Calu3 (cell line): ENCODE measurements around the gene RCOR3. TPM values are rescaled to one million over a fixed set of nuclear protein-coding genes. Genes with fewer than 3 reads are reported as not detected.

Experiments used
- BruUV-seq: library from RNA; stranded (reverse); fragments of 400-500 nt; replicated peaks from 2 replicates; lab custom pipeline; 2021; lab: Mats Ljungman, UMichigan
- CTCF ChIA-PET: fragments of 300-600 bp; sonication (Branson Sonifier 250); formaldehyde crosslinking; loops from one replicate; lab custom pipeline; 2022; ENCODE audit warnings: antibody characterized with exemption; lab: Charles Lee
- DNase-seq: peaks from one replicate; pipeline ENCODE4 v3.0.0; 2022
- H3K27ac Mint-ChIP-seq: one replicate; pipeline ENCODE4 v1.8.0; 2022; ENCODE audit warnings: mixed read lengths; ENCODE audit not compliant: unreplicated experiment
- H3K27me3 Mint-ChIP-seq: one replicate; pipeline ENCODE4 v1.8.0; 2022; ENCODE audit warnings: mixed read lengths; ENCODE audit not compliant: unreplicated experiment
- H3K36me3 Mint-ChIP-seq: one replicate; pipeline ENCODE4 v1.8.0; 2022; ENCODE audit warnings: mild to moderate bottlenecking, moderate library complexity, mixed read lengths; ENCODE audit not compliant: insufficient read depth, unreplicated experiment
- H3K4me1 Mint-ChIP-seq: one replicate; pipeline ENCODE4 v1.8.0; 2022; ENCODE audit warnings: mild to moderate bottlenecking, low read depth, mixed read lengths; ENCODE audit not compliant: unreplicated experiment
- H3K4me3 Mint-ChIP-seq: one replicate; pipeline ENCODE4 v1.8.0; 2022; ENCODE audit warnings: mild to moderate bottlenecking, low read depth, moderate library complexity, mixed read lengths; ENCODE audit not compliant: unreplicated experiment
- H3K9me3 Mint-ChIP-seq: one replicate; pipeline ENCODE4 v1.8.0; 2022; ENCODE audit warnings: low read depth, mixed read lengths; ENCODE audit not compliant: unreplicated experiment
- intact Hi-C: fragments of 100-400 bp; cut with micrococcal nuclease; formaldehyde crosslinking; loops from one replicate; pipeline ENCODE4 v1.10.0; 2022; ENCODE audit not compliant: unreplicated experiment
- total RNA-seq: library from RNA; stranded (reverse); gene quantifications from 2 replicates; pipeline ENCODE4 v1.2.3, GENCODE V29; 2022
- TF ChIP-seq, protein P1 (sequence below): fragments of 200-600 bp; IDR thresholded peaks from one replicate; pipeline ENCODE4 v1.8.0; 2022; ENCODE audit warnings: antibody characterized with exemption; ENCODE audit not compliant: unreplicated experiment

The RCOR3 gene
- total RNA-seq, 1 experiment from 2014 or later = 54.1 TPM

DNA sequence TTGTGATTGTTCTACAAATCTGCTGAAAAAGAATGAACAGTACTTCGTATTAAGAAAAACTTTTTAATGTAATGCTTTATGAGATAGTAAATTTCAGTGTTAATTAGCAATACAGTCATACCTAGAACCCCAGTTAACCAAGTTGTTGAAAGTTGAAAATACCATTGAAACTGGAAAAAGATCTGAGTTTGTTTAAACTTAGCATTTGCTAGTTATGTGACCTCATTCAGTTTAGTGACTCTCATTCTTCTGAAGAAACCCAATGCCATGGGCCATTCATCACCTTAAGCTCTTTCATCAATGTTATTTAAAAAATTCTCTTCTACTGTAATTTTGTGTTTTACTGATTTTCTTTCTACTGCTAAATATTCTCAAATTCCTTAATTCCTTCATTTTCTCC lies 20.2 kb downstream of the RCOR3 start:
- H3K36me3 Mint-ChIP-seq = peaks cover 12% of the 10 kb centered on the region

DNA sequence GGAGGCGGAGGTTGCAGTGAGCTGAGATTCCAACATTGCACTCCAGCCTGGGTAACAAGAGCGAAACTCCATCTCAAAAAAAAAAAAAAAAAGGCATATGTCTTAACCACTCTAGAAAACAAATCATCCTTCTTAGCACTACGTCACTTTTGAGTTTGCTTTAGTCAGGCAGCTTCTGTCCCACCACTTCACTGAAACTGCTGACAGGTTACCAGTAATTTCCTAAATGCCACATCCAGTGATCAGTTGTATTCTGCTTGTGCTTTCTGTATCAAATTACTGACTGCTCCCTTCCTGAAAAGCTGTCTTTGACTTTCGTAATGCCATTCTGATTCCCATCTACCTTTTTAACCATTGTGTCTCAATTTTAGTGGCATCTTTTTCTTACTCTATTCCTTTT lies 21.7 kb downstream of the RCOR3 start:
- peaks cover 12% of the 10 kb centered on the region for H3K36me3 Mint-ChIP-seq
- H3K4me1 Mint-ChIP-seq = no peaks in the 10 kb centered on the region
- no peaks in the 10 kb centered on the region for H3K9me3 Mint-ChIP-seq
- no peak for DNase-seq
- no peak overlapping the region for H3K4me3 Mint-ChIP-seq
- H3K27ac Mint-ChIP-seq = no peak overlapping the region
- BruUV-seq = no TSS peak
- CTCF ChIA-PET = interaction anchor here (0.7 kb wide), 2 partner anchors 204 to 231 kb away, joined by 3 to 7 read pairs; no protein-coding TSS in a partner anchor
- no peaks in the 10 kb centered on the region for H3K27me3 Mint-ChIP-seq
- intact Hi-C loops = no loop called here
- TF ChIP-seq, protein P1, sequence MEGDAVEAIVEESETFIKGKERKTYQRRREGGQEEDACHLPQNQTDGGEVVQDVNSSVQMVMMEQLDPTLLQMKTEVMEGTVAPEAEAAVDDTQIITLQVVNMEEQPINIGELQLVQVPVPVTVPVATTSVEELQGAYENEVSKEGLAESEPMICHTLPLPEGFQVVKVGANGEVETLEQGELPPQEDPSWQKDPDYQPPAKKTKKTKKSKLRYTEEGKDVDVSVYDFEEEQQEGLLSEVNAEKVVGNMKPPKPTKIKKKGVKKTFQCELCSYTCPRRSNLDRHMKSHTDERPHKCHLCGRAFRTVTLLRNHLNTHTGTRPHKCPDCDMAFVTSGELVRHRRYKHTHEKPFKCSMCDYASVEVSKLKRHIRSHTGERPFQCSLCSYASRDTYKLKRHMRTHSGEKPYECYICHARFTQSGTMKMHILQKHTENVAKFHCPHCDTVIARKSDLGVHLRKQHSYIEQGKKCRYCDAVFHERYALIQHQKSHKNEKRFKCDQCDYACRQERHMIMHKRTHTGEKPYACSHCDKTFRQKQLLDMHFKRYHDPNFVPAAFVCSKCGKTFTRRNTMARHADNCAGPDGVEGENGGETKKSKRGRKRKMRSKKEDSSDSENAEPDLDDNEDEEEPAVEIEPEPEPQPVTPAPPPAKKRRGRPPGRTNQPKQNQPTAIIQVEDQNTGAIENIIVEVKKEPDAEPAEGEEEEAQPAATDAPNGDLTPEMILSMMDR = no peak

More for the DNA sequence above, 20.2 kb downstream of the RCOR3 start:
- no peak overlapping the region for H3K4me3 Mint-ChIP-seq
- H3K27me3 Mint-ChIP-seq = no peaks in the 10 kb centered on the region
- no TSS peak for BruUV-seq
- DNase-seq = no peak
- H3K9me3 Mint-ChIP-seq = no peaks in the 10 kb centered on the region
- intact Hi-C loops = no loop called here
- H3K27ac Mint-ChIP-seq = no peak overlapping the region
- TF ChIP-seq, protein P1 = no peak
- H3K4me1 Mint-ChIP-seq = no peaks in the 10 kb centered on the region
- CTCF ChIA-PET = no interaction called here

DNA sequence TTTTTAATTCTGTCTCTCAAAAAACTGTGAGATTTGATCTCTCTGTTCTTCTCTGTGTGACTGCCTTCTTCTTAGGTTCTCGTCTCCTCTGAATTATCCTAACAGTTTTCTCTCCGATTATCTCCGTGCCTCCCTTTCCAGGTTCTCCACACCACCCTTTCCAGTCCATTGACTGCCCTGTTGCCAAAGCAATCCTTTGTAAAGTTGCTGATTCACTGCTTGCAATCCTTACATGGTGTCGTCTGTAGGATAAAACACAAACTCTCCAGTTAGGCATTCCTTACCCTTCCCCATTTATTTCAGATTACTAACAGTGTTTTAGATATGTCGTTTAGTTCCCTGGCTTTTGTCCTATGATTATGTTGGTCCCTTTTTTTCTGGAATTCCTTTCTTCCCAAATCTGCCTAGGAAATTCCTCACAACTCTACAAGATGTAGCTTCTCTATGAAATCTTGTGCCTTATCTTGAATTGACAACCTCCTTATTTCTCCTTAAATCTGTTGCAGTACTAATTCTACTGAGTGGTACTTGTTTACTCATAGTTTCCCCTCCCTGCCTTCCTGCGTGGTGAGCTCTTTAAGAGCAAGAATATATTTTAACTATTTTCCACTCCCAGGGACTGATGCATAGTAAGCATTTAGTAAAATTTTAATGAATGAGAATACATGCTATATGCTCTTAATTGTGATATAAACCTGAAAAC lies 22.3 kb downstream of the RCOR3 start:
- intact Hi-C loops = no loop called here
- no TSS peak for BruUV-seq
- Mint-ChIP-seq H3K27ac (no peak overlapping the region), H3K36me3 (peaks cover 12% of the 10 kb centered on the region), H3K9me3 (no peaks in the 10 kb centered on the region), H3K4me3 (no peak overlapping the region), H3K4me1 (no peaks in the 10 kb centered on the region), H3K27me3 (no peaks in the 10 kb centered on the region)
- DNase-seq = no peak
- TF ChIP-seq, protein P1 = no peak
- CTCF ChIA-PET = interaction anchor here (0.7 kb wide), 1 partner anchor 203 kb away, joined by 3 read pairs; no protein-coding TSS in a partner anchor

DNA sequence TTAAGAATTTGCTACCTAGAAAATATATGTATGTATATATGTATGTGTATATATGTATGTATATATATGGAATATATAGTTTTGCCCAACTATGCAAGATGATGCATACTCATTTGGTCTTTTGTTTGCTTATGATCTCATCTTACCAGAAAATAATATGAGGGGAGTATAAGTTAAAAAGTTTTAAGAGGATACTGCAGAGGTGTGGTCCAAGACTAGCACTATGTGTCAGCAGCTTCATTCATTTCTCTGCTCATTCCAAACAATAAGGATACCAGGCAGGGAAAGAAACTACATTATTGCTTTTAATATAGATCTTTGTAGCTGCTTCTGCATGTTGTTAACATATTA lies 22.8 kb downstream of the RCOR3 start:
- TF ChIP-seq, protein P1 = no peak
- intact Hi-C loops = no loop called here
- H3K36me3 Mint-ChIP-seq = peaks cover 7% of the 10 kb centered on the region
- no peaks in the 10 kb centered on the region for H3K4me1 Mint-ChIP-seq
- CTCF ChIA-PET = no interaction called here
- no peak overlapping the region for H3K4me3 Mint-ChIP-seq
- H3K27ac Mint-ChIP-seq = no peak overlapping the region
- no TSS peak for BruUV-seq
- no peaks in the 10 kb centered on the region for H3K27me3 Mint-ChIP-seq
- DNase-seq = no peak
- H3K9me3 Mint-ChIP-seq = no peaks in the 10 kb centered on the region
